AG09319 (cell line): ENCODE measurements around the gene CASR.

ENCODE experiments used
- DNase-seq: peaks from one replicate; pipeline ENCODE4 v3.0.0-alpha.2; 2010; ENCODE audit warnings: low read depth; ENCODE audit errors: extremely low read depth
- CTCF ChIP-seq: IDR thresholded peaks from 2 replicates; pipeline ENCODE4 v1.5.1; 2011; ENCODE audit warnings: low read depth, mild to moderate bottlenecking, inconsistent platforms, low read length, moderate library complexity

Gene CASR

GRCh38 chr3:122315619-122316018 lies 132.2 kb downstream of the CASR start:
- TF ChIP-seq CTCF, result no peak
- no peak for DNase-seq

GRCh38 chr3:122316368-122316767 lies 132.9 kb downstream of the CASR start:
- no peak for DNase-seq
- no peak for TF ChIP-seq CTCF

GRCh38 chr3:122318620-122319019 lies 135.2 kb downstream of the CASR start:
- no peak for DNase-seq
- no peak for TF ChIP-seq CTCF

GRCh38 chr3:122322095-122323075 lies 138.9 kb downstream of the CASR start:
- TF ChIP-seq CTCF, result no peak
- no peak for DNase-seq

GRCh38 chr3:122324871-122325323 lies 141.4 kb downstream of the CASR start, which contains the start of gene CSTA:
Gene CSTA (plus strand): TSS chr3:122325248. CDS start chr3:122325293, 45 bp downstream.
- no peak for TF ChIP-seq CTCF
- no peak for DNase-seq

- DNase-seq, result no peak
- no peak for TF ChIP-seq CTCF
These were observed 142.3 kb downstream of the CASR start for GRCh38 chr3:122325769-122326168.

DNA sequence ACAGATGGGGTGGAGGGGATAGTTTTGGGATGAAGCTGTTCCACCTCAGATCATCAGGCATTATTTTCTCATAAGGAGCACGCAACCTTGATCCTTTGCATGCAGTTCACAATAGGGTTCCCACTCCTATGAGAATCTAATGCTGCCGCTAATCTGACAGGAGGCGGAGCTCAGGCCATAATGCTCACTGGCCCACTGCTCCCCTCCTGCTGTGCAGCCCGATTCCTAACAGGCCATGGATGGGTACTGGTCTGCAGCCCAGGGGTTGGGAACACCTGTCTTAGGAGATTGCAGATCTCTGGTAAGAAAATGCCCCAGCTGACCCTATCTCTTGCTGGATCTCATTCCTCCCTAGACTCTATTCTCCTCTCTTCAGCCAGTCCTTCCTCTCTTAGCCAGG lies 148.4 kb downstream of the CASR start:
- DNase-seq, result no peak
- no peak for TF ChIP-seq CTCF
